ENCODE results near the gene KRTAP20-2. TPM values are rescaled to one million over a fixed set of nuclear protein-coding genes. Genes with fewer than 3 reads are reported as not detected.

The KRTAP20-2 gene
- total RNA-seq, 1 donor from 2014 or later, result not detected

- DNase-seq (ENCODE audit: low read depth), result no peak
- TF ChIP-seq, protein P1, sequence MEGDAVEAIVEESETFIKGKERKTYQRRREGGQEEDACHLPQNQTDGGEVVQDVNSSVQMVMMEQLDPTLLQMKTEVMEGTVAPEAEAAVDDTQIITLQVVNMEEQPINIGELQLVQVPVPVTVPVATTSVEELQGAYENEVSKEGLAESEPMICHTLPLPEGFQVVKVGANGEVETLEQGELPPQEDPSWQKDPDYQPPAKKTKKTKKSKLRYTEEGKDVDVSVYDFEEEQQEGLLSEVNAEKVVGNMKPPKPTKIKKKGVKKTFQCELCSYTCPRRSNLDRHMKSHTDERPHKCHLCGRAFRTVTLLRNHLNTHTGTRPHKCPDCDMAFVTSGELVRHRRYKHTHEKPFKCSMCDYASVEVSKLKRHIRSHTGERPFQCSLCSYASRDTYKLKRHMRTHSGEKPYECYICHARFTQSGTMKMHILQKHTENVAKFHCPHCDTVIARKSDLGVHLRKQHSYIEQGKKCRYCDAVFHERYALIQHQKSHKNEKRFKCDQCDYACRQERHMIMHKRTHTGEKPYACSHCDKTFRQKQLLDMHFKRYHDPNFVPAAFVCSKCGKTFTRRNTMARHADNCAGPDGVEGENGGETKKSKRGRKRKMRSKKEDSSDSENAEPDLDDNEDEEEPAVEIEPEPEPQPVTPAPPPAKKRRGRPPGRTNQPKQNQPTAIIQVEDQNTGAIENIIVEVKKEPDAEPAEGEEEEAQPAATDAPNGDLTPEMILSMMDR (conservative IDR thresholded peaks at IDR 0.05; ENCODE audit: low read depth, low read length), result no peak
- H3K4me3 ChIP-seq (ENCODE audit: low read depth, low read length), result no peak within 1 kb of the TSS
Observed at GRCh38 chr21:30613836-30614235, 21.2 kb upstream of the KRTAP20-2 start, which contains the start of gene KRTAP6-1. TSS of gene KRTAP6-1 (minus strand) at chr21:30613930. CDS start at chr21:30613904, 26 bp downstream.

- TF ChIP-seq, protein P1 (conservative IDR thresholded peaks at IDR 0.05; ENCODE audit: low read depth, low read length), result no peak
- no peak overlapping the region for H3K4me3 ChIP-seq (ENCODE audit: low read depth, low read length)
- DNase-seq (ENCODE audit: low read depth), result no peak
Observed at GRCh38 chr21:30615199-30615598, 19.8 kb upstream of the KRTAP20-2 start.

- DNase-seq (ENCODE audit: low read depth), result no peak
- H3K4me3 ChIP-seq (ENCODE audit: low read depth, low read length), result no peak within 1 kb of the TSS
- TF ChIP-seq, protein P1 (conservative IDR thresholded peaks at IDR 0.05; ENCODE audit: low read depth, low read length), result no peak
Observed at GRCh38 chr21:30616125-30616524, 18.9 kb upstream of the KRTAP20-2 start, which contains the start of gene KRTAP20-1. TSS of gene KRTAP20-1 (plus strand) at chr21:30616425. CDS start at chr21:30616455, 30 bp downstream.

DNA sequence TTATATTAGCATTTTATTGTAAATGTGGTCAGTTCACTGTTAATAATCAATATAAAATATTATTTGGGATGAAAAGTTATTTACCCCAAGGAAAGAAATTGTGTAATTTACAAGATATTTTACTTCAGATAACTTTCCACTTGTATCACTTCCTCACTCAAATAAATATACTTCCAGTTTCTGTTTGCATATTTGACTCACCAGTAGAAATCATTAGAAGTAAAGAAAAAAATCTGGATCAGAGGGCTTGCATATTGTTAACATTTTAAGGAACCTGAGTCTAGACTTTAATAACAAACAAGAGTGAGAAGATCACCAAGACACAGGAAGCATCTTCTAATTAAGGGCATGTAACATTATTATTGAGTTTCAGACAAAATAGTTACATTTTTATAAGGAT is 14.9 kb upstream of the KRTAP20-2 start:
- no peak for DNase-seq (ENCODE audit: low read depth)
- no peak overlapping the region for H3K4me3 ChIP-seq (ENCODE audit: low read depth, low read length)

GRCh38 chr21:30620522-30620921 is 14.5 kb upstream of the KRTAP20-2 start, which contains the start of gene KRTAP20-4:
TSS of gene KRTAP20-4 (plus strand) at chr21:30620627.
- no peak within 1 kb of the TSS for H3K4me3 ChIP-seq (ENCODE audit: low read depth, low read length)
- DNase-seq (ENCODE audit: low read depth), result no peak
- TF ChIP-seq, protein P1 (conservative IDR thresholded peaks at IDR 0.05; ENCODE audit: low read depth, low read length), result no peak

More for the DNA sequence above, 14.9 kb upstream of the KRTAP20-2 start:
- TF ChIP-seq, protein P1 (conservative IDR thresholded peaks at IDR 0.05; ENCODE audit: low read depth, low read length), result no peak

GRCh38 chr21:30623362-30623761 is 11.6 kb upstream of the KRTAP20-2 start:
- DNase-seq (ENCODE audit: low read depth), result no peak
- no peak overlapping the region for H3K4me3 ChIP-seq (ENCODE audit: low read depth, low read length)
- TF ChIP-seq, protein P1 (conservative IDR thresholded peaks at IDR 0.05; ENCODE audit: low read depth, low read length), result no peak
